Nephron progenitor cell (in vitro differentiated cells): ENCODE measurements around the gene ZNF106.

Experiments
- DNase-seq: peaks from one replicate; pipeline ENCODE4 v3.0.0; 2021
- H3K27ac Mint-ChIP-seq: 2 replicates; pipeline ENCODE4 v1.8.0; 2021; ENCODE audit warnings: mild to moderate bottlenecking, moderate library complexity, mixed read lengths
- H3K27me3 Mint-ChIP-seq: 2 replicates; pipeline ENCODE4 v1.8.0; 2021; ENCODE audit warnings: mild to moderate bottlenecking, low read depth, mixed read lengths; ENCODE audit not compliant: poor library complexity
- H3K36me3 Mint-ChIP-seq: 2 replicates; pipeline ENCODE4 v1.8.0; 2021; ENCODE audit warnings: low read depth, mixed read lengths
- H3K4me1 Mint-ChIP-seq: 2 replicates; pipeline ENCODE4 v1.8.0; 2021; ENCODE audit warnings: mixed read lengths
- H3K4me3 Mint-ChIP-seq: 2 replicates; pipeline ENCODE4 v1.8.0; 2021; ENCODE audit warnings: mild to moderate bottlenecking, moderate library complexity, mixed read lengths
- H3K9me3 Mint-ChIP-seq: 2 replicates; pipeline ENCODE4 v1.8.0; 2021; ENCODE audit warnings: mild to moderate bottlenecking, moderate library complexity, mixed read lengths
- CTCF ChIP-seq: fragments of 200-600 bp; sonication (generic); IDR thresholded peaks from 2 replicates; pipeline ENCODE4 v1.5.0; 2021; ENCODE audit warnings: antibody characterized with exemption

The ZNF106 gene

DNA sequence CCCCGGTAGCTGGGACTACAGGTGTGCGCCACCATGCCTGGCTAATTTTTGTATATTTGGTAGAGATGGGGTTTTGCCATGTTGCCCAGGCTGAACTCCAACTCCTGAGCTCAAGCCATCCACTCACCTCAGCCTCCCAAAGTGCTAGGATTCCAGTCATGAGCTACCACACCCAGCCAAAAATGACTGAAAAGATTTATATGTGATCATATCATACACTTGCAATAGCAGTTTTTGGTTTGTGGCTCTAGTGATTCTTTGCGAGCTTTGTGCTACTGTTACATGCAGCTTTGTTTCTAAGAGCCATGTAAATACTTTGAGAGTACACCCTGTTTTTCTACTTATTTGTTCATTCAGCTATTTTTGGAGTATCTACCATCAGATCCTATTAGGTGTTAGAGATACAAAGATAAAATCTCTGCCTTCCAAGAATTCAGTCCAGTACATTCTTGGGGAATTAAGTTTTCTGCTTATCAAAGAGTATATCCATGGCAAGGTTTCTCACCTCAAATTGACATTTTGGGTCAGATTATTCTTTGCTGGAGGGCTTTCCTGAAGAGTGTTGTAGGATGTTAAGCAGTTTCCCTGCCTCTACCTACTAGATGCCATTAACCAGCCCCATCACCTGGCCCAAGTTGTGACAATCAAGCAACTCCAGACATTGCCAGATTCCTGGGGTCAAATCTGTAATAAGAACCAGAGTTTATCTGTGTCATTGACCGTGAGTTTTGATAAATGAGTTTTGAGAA, 19.5 kb upstream of the ZNF106 start:
- no peak overlapping the region for H3K4me3 Mint-ChIP-seq
- TF ChIP-seq CTCF, result no peak
- no peak overlapping the region for H3K27ac Mint-ChIP-seq
- DNase-seq, result no peak
- peaks cover 35% of the 10 kb centered on the region for H3K36me3 Mint-ChIP-seq
- peaks cover under 1% of the 10 kb centered on the region for H3K4me1 Mint-ChIP-seq
- H3K27me3 Mint-ChIP-seq, result no peaks in the 10 kb centered on the region
- no peaks in the 10 kb centered on the region for H3K9me3 Mint-ChIP-seq

GRCh38 chr15:42508263-42508690, 17.3 kb upstream of the ZNF106 start:
- H3K27ac Mint-ChIP-seq, result no peak overlapping the region
- peaks cover 10% of the 10 kb centered on the region for H3K4me1 Mint-ChIP-seq

DNA sequence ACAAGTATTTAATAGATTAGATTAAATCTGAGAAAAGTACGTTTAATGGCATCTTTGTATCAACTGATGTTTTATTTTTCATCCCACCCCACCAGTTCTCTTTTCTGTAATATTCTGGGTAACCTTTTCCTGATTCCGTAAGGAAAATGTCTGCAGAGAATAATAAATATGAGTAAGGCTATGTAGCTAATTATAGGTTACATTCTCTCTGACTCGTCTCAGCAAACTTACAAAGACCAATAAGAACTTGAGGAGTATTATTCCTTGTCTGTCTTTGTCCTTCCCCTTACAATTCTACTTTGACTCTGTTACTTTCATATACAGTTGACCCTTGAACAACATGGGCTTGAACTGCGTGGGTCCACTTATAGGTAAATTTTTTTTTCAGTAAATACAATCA, 16.6 kb upstream of the ZNF106 start:
- H3K4me3 Mint-ChIP-seq, result no peak overlapping the region
- no peak for TF ChIP-seq CTCF

More at GRCh38 chr15:42508263-42508690, 17.3 kb upstream of the ZNF106 start:
- Mint-ChIP-seq H3K4me3 (no peak overlapping the region), H3K9me3 (no peaks in the 10 kb centered on the region), H3K27me3 (no peaks in the 10 kb centered on the region), H3K36me3 (peaks cover 19% of the 10 kb centered on the region)
- TF ChIP-seq CTCF, result no peak
- no peak for DNase-seq

DNA sequence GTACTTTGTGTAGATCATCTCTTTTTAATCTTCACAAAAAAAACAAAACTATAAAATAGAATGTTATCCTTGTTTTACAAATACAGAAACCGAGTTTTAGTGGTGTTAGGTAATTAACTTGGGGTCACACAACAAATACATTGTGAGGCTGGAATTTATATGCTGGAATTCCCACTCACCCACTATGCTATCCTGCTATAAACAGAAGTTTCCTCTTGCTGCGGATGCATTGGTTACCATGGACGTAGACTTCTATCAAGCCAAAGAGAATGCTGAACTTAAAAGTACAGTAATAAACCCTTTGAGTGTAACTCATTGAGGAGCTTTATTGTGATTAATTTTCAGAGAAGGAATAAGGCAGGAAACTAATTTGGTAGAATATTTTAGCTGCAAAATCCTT, 13.7 kb upstream of the ZNF106 start:
- Mint-ChIP-seq H3K4me3 (no peak overlapping the region), H3K4me1 (peaks cover 10% of the 10 kb centered on the region), H3K27me3 (no peaks in the 10 kb centered on the region), H3K27ac (no peak overlapping the region), H3K9me3 (no peaks in the 10 kb centered on the region), H3K36me3 (peaks cover 6% of the 10 kb centered on the region)
- no peak for DNase-seq
- TF ChIP-seq CTCF, result no peak

More for the DNA sequence above, 16.6 kb upstream of the ZNF106 start:
- H3K4me1 Mint-ChIP-seq, result peaks cover 10% of the 10 kb centered on the region
- no peak for DNase-seq
- no peaks in the 10 kb centered on the region for H3K9me3 Mint-ChIP-seq
- H3K27me3 Mint-ChIP-seq, result no peaks in the 10 kb centered on the region
- peaks cover 11% of the 10 kb centered on the region for H3K36me3 Mint-ChIP-seq
- no peak overlapping the region for H3K27ac Mint-ChIP-seq

DNA sequence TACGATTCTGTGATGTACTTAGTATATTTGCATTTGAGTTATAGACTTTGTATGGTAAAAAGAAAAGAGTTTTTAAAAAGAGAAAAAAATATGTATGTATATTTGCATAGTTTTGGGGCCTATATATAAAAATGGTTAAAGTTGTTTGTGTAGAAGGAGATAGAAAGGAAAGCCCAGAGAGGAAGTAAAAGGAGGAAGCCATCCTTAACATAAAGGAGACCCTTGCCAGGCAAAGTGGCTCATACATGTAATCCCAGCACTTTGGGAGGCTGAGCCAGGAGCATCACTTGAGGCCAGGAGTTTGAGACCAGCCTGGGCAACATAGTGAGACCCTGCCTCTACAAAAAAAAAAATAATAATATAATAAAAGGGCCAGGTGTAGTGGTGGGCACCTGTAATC, 12.9 kb upstream of the ZNF106 start:
- no peak for DNase-seq
- peaks cover 10% of the 10 kb centered on the region for H3K4me1 Mint-ChIP-seq
- no peaks in the 10 kb centered on the region for H3K9me3 Mint-ChIP-seq
- H3K27me3 Mint-ChIP-seq, result no peaks in the 10 kb centered on the region
- H3K36me3 Mint-ChIP-seq, result peaks cover 6% of the 10 kb centered on the region
- H3K27ac Mint-ChIP-seq, result no peak overlapping the region
- no peak overlapping the region for H3K4me3 Mint-ChIP-seq
- no peak for TF ChIP-seq CTCF

DNA sequence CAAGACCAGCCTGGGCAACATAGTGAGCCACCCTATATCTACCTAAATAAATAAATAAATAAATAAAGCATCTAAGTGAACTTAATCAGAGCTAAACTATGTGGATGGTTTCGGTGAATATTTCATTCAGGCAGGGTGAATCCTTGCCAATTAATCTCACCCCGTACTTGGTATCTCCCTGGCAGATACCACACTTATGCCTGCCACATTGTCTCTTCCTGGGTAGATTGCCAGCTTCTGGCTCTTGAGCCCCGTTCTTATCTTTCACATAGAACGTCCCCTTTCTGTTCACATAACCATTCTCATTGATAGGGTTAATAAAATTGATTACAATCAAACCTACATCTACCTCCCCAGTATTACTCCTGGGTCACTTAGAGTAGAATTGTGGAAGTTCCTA, 11.5 kb upstream of the ZNF106 start:
- Mint-ChIP-seq H3K27ac (no peak overlapping the region), H3K9me3 (no peaks in the 10 kb centered on the region), H3K36me3 (peaks cover 10% of the 10 kb centered on the region), H3K27me3 (no peaks in the 10 kb centered on the region), H3K4me1 (peaks cover 21% of the 10 kb centered on the region), H3K4me3 (no peak overlapping the region)
- no peak for TF ChIP-seq CTCF
- no peak for DNase-seq
